HepG2 (cell line): ENCODE measurements around the gene ZFYVE21. TPM values are rescaled to one million over a fixed set of nuclear protein-coding genes. Genes with fewer than 3 reads are reported as not detected.

Source experiments
- ATAC-seq: fragments of 200-7000 bp; cut with Tn5 transposase; 3 replicates; pipeline ENCODE4 v1.9.1; 2020; ENCODE audit warnings: mild to moderate bottlenecking, moderate library complexity
- BruUV-seq: library from RNA; stranded (reverse); fragments of 400-500 nt; replicated peaks from 2 replicates; lab custom pipeline; 2021; lab: Mats Ljungman, UMichigan
- CTCF ChIA-PET: fragments of 300-600 bp; formaldehyde crosslinking; extraction: SDS; loops from one replicate; lab custom pipeline; 2021; ENCODE audit warnings: low total read pairs, inconsistent platforms, low intra/inter-chr PET ratio; lab: Yijun Ruan, JAX
- POLR2A ChIA-PET: fragments of 350-600 bp; sonication (Branson Sonifier 250); formaldehyde crosslinking; loops from one replicate; lab custom pipeline; 2020; ENCODE audit warnings: antibody characterized with exemption, inconsistent platforms; lab: Yijun Ruan, JAX
- DNase-seq: peaks from one replicate; pipeline ENCODE4 v3.0.0-alpha.2; 2015; ENCODE audit warnings: low spot score
- FAIRE-seq: peaks from 3 replicates; lab custom pipeline; 2011; peaks lifted over from hg19 to GRCh38; lab: Jason Lieb, UNC
- H2AFZ ChIP-seq: one replicate; pipeline ENCODE4 v1.6.1; 2011; ENCODE audit warnings: low read length, inconsistent platforms
- H3K27ac ChIP-seq: fragments of 300-600 bp; 3 replicates; pipeline ENCODE4 v1.8.0; 2011; ENCODE audit warnings: mixed run types, mild to moderate bottlenecking, mixed read lengths, low read length, inconsistent platforms; ENCODE audit not compliant: insufficient read depth; ENCODE audit errors: extremely low read length
- H3K27me3 ChIP-seq, 2 experiments: fragments of 200-600 bp in 1 of 2; 2 replicates in 1 of 2; 3 replicates in 1 of 2; pipeline versions ENCODE4 v1.6.0 to v1.8.0; 2011; ENCODE audit warnings: low read length in 2 of 2, mild to moderate bottlenecking in 2 of 2, moderate library complexity in 2 of 2, inconsistent platforms in 1 of 2; ENCODE audit not compliant: insufficient read depth in 2 of 2, control insufficient read depth in 1 of 2
- H3K36me3 ChIP-seq, 2 experiments: fragments of 200-600 bp in 1 of 2; replicated peaks in 1 of 2; 2 replicates in 1 of 2; 3 replicates in 1 of 2; pipeline versions ENCODE4 v1.5.1 to v1.8.0; 2011; ENCODE audit warnings: low read length in 2 of 2, inconsistent platforms in 1 of 2; ENCODE audit not compliant: insufficient read depth in 2 of 2, control insufficient read depth in 1 of 2
- H3K4me1 ChIP-seq: 2 replicates; pipeline ENCODE4 v1.5.1; 2012; ENCODE audit warnings: low read length, inconsistent platforms; ENCODE audit not compliant: insufficient read depth
- H3K4me2 ChIP-seq: 2 replicates; pipeline ENCODE4 v1.6.0; 2011; ENCODE audit warnings: low read depth, low read length, inconsistent platforms
- H3K4me3 ChIP-seq, 3 experiments: fragments of 200-600 bp in 1 of 3; sonication (generic), shearing (Covaris generic) in 1 of 3; replicated peaks in 1 of 3; 2 replicates each; pipeline ENCODE4 v1.5.1; 2011 to 2016; ENCODE audit warnings: low read length in 3 of 3, inconsistent platforms in 2 of 3, low read depth in 2 of 3, mild to moderate bottlenecking in 2 of 3, control low read depth in 1 of 3, mixed read lengths in 1 of 3; ENCODE audit not compliant: insufficient read depth in 1 of 3
- H3K79me2 ChIP-seq: one replicate; pipeline ENCODE4 v1.6.1; 2011; ENCODE audit warnings: low read length, inconsistent platforms; ENCODE audit not compliant: insufficient read depth
- H3K9ac ChIP-seq: 2 replicates; pipeline ENCODE4 v1.6.0; 2011; ENCODE audit warnings: mild to moderate bottlenecking, low read depth, low read length, inconsistent platforms; ENCODE audit not compliant: insufficient read depth
- H3K9me3 ChIP-seq: 2 replicates; pipeline ENCODE4 v1.5.1; 2012; ENCODE audit warnings: mild to moderate bottlenecking, low read length
- H4K20me1 ChIP-seq: 2 replicates; pipeline ENCODE4 v1.6.0; 2011; ENCODE audit warnings: inconsistent platforms, mild to moderate bottlenecking, low read length, moderate library complexity; ENCODE audit not compliant: insufficient read depth
- HNRNPUL1 ChIP-seq: fragments of 200-400 bp; formaldehyde crosslinking; IDR thresholded peaks from 2 replicates; pipeline ENCODE4 v1.6.1; 2017; ENCODE audit warnings: low read depth, mild to moderate bottlenecking, low read length, moderate library complexity
- IKZF4 ChIP-seq: sonication (generic); formaldehyde crosslinking; IDR thresholded peaks from 2 replicates; pipeline ENCODE4 v1.5.1; 2020; ENCODE audit warnings: borderline replicate concordance, mild to moderate bottlenecking, low read depth, missing genetic modification reagents; ENCODE audit errors: not compliant biosample characterization
- MTF2 ChIP-seq: sonication (generic); formaldehyde crosslinking; IDR thresholded peaks from 2 replicates; pipeline ENCODE4 v1.5.0; 2020; ENCODE audit warnings: missing genetic modification reagents, borderline replicate concordance
- NFYC ChIP-seq: IDR thresholded peaks from 2 replicates; pipeline ENCODE4 v1.6.1; 2016; ENCODE audit warnings: missing genetic modification reagents, missing compliant biosample characterization
- NR2F6 ChIP-seq, 2 experiments: IDR thresholded peaks; 2 replicates each; pipeline ENCODE4 v1.6.1; 2016; ENCODE audit warnings: antibody characterized with exemption in 1 of 2, mild to moderate bottlenecking in 1 of 2
- PRMT3 ChIP-seq: sonication (generic); formaldehyde crosslinking; IDR thresholded peaks from 2 replicates; pipeline ENCODE4 v1.8.1; 2022; ENCODE audit warnings: low read depth, mild to moderate bottlenecking, moderate library complexity, missing genetic modification reagents, borderline replicate concordance
- TAF15 ChIP-seq: fragments of 200-400 bp; formaldehyde crosslinking; IDR thresholded peaks from one replicate; pipeline ENCODE4 v1.6.1; 2018; ENCODE audit warnings: mild to moderate bottlenecking, low read depth, low read length; ENCODE audit not compliant: poor library complexity, severe bottlenecking
- TARDBP ChIP-seq: sonication (generic); formaldehyde crosslinking; IDR thresholded peaks from 2 replicates; pipeline ENCODE4 v1.8.0; 2022; ENCODE audit warnings: mild to moderate bottlenecking, missing genetic modification reagents
- TCF7L2 ChIP-seq: IDR thresholded peaks from 2 replicates; pipeline ENCODE4 v1.6.1; 2011; ENCODE audit warnings: mild to moderate bottlenecking, low read depth, low read length, moderate library complexity
- ZNF589 ChIP-seq: sonication (generic); formaldehyde crosslinking; conservative IDR thresholded peaks from 2 replicates; pipeline ENCODE4 v1.8.0; 2022; ENCODE audit warnings: mild to moderate bottlenecking, moderate library complexity, missing genetic modification reagents
- ZNF713 ChIP-seq: sonication (generic); formaldehyde crosslinking; IDR thresholded peaks from 2 replicates; pipeline ENCODE4 v1.4.0; 2020; ENCODE audit warnings: mild to moderate bottlenecking, missing genetic modification reagents
- ZNF788 ChIP-seq: sonication (generic); formaldehyde crosslinking; IDR thresholded peaks from 2 replicates; pipeline ENCODE4 v1.5.0; 2020; ENCODE audit warnings: mild to moderate bottlenecking, missing genetic modification reagents, borderline replicate concordance
- ZNF850 ChIP-seq: sonication (generic); formaldehyde crosslinking; conservative IDR thresholded peaks from 2 replicates; pipeline ENCODE4 v1.9.0; 2021; ENCODE audit warnings: mild to moderate bottlenecking, missing genetic modification reagents
- WGBS: methylation state at CpG from one replicate; pipeline ENCODE4 v1.1.6; 2017; ENCODE audit warnings: low lambda C conversion rate; 5-methylcytosine and 5-hydroxymethylcytosine counted together
- in situ Hi-C: cut with HindIII; loops from 2 replicates; pipeline ENCODE4 v1.10.0; 2017; ENCODE audit warnings: low pct_unique_long_range_greater_than_20kb; ENCODE audit not compliant: extremely low pct_ligation_motif_present
- intact Hi-C: fragments of 100-400 bp; cut with micrococcal nuclease; formaldehyde crosslinking; loops from one replicate; pipeline ENCODE4 v1.10.0; 2022; ENCODE audit not compliant: unreplicated experiment
- polyA plus RNA-seq, 8 experiments: library from polyadenylated mRNA; depleted of rRNA in 3 of 8; stranded (reverse) in 7 of 8; unstranded in 1 of 8; fragments of >200 nt; fragmentation: Illumina TruSeq in 4 of 8; extraction: Trizol in 4 of 8; gene quantifications; 2 replicates each; pipeline versions ENCODE4 v1.2.1 to v1.2.3, GENCODE V29; 2011 to 2016; ENCODE audit warnings: low read depth in 4 of 8, missing spikeins in 1 of 8, mixed read lengths in 1 of 8; ENCODE audit not compliant: insufficient read depth in 1 of 8
- total RNA-seq, 5 experiments: library from RNA; depleted of rRNA; stranded (reverse); fragments of >200 nt; fragmentation: Illumina TruSeq; extraction: Trizol; gene quantifications; 2 replicates each; pipeline ENCODE4 v1.2.3, GENCODE V29; 2016; ENCODE audit warnings: low read depth in 1 of 5
- TF ChIP-seq, protein P1 (sequence below): sonication (generic); formaldehyde crosslinking; IDR thresholded peaks from 2 replicates; pipeline ENCODE4 v1.4.0; 2020; ENCODE audit warnings: missing genetic modification reagents, borderline replicate concordance

ZFYVE21 gene
- total and polyA plus RNA-seq, 2 of the 13 experiments (the other 11 are each of a cell fraction or from before 2014, with no cell fraction given), result 34.3 to 34.4 TPM

DNA sequence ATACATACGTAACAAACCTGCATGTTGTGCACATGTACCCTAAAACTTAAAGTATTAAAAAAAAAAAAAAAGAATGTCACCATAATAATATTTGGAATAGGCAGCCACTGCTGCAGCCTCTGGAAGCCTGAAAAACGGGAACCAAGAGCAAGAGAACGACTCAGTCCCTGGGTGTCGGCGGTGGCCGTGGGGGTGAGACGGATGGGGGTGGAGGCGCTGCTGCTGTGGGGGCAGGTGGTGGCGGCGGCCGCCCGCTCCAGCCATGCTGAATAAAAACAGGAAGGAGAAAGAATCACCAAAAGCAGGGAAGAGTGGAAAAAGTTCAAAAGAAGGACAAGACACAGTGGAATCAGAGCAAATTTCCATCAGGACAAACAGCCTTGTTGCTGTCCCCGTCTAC lies 46.9 kb downstream of the ZFYVE21 start:
- Histone ChIP-seq H3K27ac (no peak overlapping the region), H3K36me3 (peaks cover 0 to 3% of the 10 kb centered on the region in 2 experiments; a peak in 1 of 5 replicates), H3K4me1 (no peaks in the 10 kb centered on the region), H2AFZ (no peak overlapping the region), H3K27me3 (no peaks in the 10 kb centered on the region)
- no peak for DNase-seq
- CTCF ChIA-PET, result no interaction called here
- intact Hi-C loops, result no loop called here
- no TSS peak for BruUV-seq
- in situ Hi-C loops, result no loop called here
- TF ChIP-seq NFYC (CRISPR knock-in tag) (no peak), ZNF788 (CRISPR knock-in tag) (no peak), TAF15 (no peak), HNRNPUL1 (no peak), NR2F6 (IDR thresholded peaks at IDR 0.05) (no peak), NR2F6 (CRISPR knock-in tag; IDR thresholded peaks at IDR 0.05) (no peak), ZNF713 (CRISPR knock-in tag) (no peak), TARDBP (no peak), PRMT3 (CRISPR knock-in tag) (no peak), MTF2 (CRISPR knock-in tag) (no peak), TCF7L2 (no peak), IKZF4 (CRISPR knock-in tag) (no peak), ZNF589 (no peak), ZNF850 (CRISPR knock-in tag) (no peak)
- TF ChIP-seq, protein P1, sequence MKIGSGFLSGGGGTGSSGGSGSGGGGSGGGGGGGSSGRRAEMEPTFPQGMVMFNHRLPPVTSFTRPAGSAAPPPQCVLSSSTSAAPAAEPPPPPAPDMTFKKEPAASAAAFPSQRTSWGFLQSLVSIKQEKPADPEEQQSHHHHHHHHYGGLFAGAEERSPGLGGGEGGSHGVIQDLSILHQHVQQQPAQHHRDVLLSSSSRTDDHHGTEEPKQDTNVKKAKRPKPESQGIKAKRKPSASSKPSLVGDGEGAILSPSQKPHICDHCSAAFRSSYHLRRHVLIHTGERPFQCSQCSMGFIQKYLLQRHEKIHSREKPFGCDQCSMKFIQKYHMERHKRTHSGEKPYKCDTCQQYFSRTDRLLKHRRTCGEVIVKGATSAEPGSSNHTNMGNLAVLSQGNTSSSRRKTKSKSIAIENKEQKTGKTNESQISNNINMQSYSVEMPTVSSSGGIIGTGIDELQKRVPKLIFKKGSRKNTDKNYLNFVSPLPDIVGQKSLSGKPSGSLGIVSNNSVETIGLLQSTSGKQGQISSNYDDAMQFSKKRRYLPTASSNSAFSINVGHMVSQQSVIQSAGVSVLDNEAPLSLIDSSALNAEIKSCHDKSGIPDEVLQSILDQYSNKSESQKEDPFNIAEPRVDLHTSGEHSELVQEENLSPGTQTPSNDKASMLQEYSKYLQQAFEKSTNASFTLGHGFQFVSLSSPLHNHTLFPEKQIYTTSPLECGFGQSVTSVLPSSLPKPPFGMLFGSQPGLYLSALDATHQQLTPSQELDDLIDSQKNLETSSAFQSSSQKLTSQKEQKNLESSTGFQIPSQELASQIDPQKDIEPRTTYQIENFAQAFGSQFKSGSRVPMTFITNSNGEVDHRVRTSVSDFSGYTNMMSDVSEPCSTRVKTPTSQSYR, result no peak
- TF ChIP-seq, all 625 proteins: peak for 0
- H3K79me2 ChIP-seq, result no peaks in the 10 kb centered on the region
- no peaks in the 10 kb centered on the region for H3K9me3 ChIP-seq
- POLR2A ChIA-PET, result no interaction called here
- H3K4me3 ChIP-seq, result no peak overlapping the region
- no peak overlapping the region for H3K9ac ChIP-seq
- FAIRE-seq (no peak), ATAC-seq (no peak)
- H3K4me2 ChIP-seq, result no peak overlapping the region
- WGBS, result 97% methylated on average over 13 of the region's 13 CpGs
- H4K20me1 ChIP-seq, result no peaks in the 10 kb centered on the region
